SK-N-SH treated with all-trans-retinoic acid at 6 μM for 48 hours (cell line): ENCODE data around the gene RPRD1A.

Source experiments
- ATAC-seq: fragments of 200-7000 bp; cut with Tn5 transposase; 3 replicates; pipeline ENCODE4 v1.9.1; 2020; ENCODE audit warnings: mild to moderate bottlenecking, moderate library complexity
- ARNTL ChIP-seq: fragments of 450-650 bp; formaldehyde crosslinking; IDR thresholded peaks from 2 replicates; pipeline ENCODE4 v1.5.0; 2020; ENCODE audit warnings: low read depth, mild to moderate bottlenecking, moderate library complexity, borderline replicate concordance
- BACH2 ChIP-seq: fragments of 250-450 bp; sonication (Bioruptor Pico); IDR thresholded peaks from 2 replicates; pipeline ENCODE4 v1.9.0; 2021; ENCODE audit warnings: mild to moderate bottlenecking, borderline replicate concordance
- CSDC2 ChIP-seq: fragments of 250-450 bp; sonication (Bioruptor Pico); IDR thresholded peaks from 2 replicates; pipeline ENCODE4 v1.5.0; 2020; ENCODE audit warnings: mild to moderate bottlenecking, moderate library complexity
- CSRNP3 ChIP-seq: fragments of 250-450 bp; sonication (Bioruptor Pico); IDR thresholded peaks from 2 replicates; pipeline ENCODE4 v1.5.1; 2021; ENCODE audit warnings: mild to moderate bottlenecking, moderate library complexity
- GLIS3 ChIP-seq: fragments of 250-450 bp; sonication (Bioruptor Pico); IDR thresholded peaks from 2 replicates; pipeline ENCODE4 v1.5.0; 2020; ENCODE audit warnings: mild to moderate bottlenecking, moderate library complexity
- ISL1 ChIP-seq: fragments of 250-450 bp; sonication (Bioruptor Pico); IDR thresholded peaks from 2 replicates; pipeline ENCODE4 v2.1.2; 2022; ENCODE audit warnings: mild to moderate bottlenecking, moderate library complexity
- OSR1 ChIP-seq: fragments of 250-450 bp; sonication (Bioruptor Pico); IDR thresholded peaks from 2 replicates; pipeline ENCODE4 v1.8.0; 2022; ENCODE audit warnings: moderate library complexity, mild to moderate bottlenecking, inconsistent platforms
- PATZ1 ChIP-seq: fragments of 250-450 bp; sonication (Bioruptor Pico); IDR thresholded peaks from 2 replicates; pipeline ENCODE4 v1.8.0; 2020; ENCODE audit warnings: mild to moderate bottlenecking, moderate library complexity, borderline replicate concordance
- POU6F1 ChIP-seq: fragments of 250-450 bp; sonication (Bioruptor Pico); IDR thresholded peaks from 2 replicates; pipeline ENCODE4 v1.8.0; 2021; ENCODE audit warnings: low read depth, mild to moderate bottlenecking, moderate library complexity, borderline replicate concordance
- RARB ChIP-seq: fragments of 250-450 bp; sonication (Bioruptor Pico); IDR thresholded peaks from 2 replicates; pipeline ENCODE4 v1.8.0; 2021; ENCODE audit warnings: mild to moderate bottlenecking, moderate library complexity
- SNAI2 ChIP-seq: fragments of 250-450 bp; sonication (Bioruptor Pico); IDR thresholded peaks from 2 replicates; pipeline ENCODE4 v1.5.0; 2020; ENCODE audit warnings: mild to moderate bottlenecking, moderate library complexity
- TCF4 ChIP-seq: fragments of 250-450 bp; sonication (Bioruptor Pico); IDR thresholded peaks from 2 replicates; pipeline ENCODE4 v1.8.0; 2021; ENCODE audit warnings: mild to moderate bottlenecking, moderate library complexity, borderline replicate concordance
- TOX ChIP-seq: fragments of 250-450 bp; sonication (Bioruptor Pico); IDR thresholded peaks from 2 replicates; pipeline ENCODE4 v1.8.0; 2021; ENCODE audit warnings: mild to moderate bottlenecking, moderate library complexity, borderline replicate concordance
- ZC3H10 ChIP-seq: fragments of 250-450 bp; sonication (Bioruptor Pico); IDR thresholded peaks from 2 replicates; pipeline ENCODE4 v1.5.1; 2021; ENCODE audit warnings: mild to moderate bottlenecking, moderate library complexity
- ZFP30 ChIP-seq: fragments of 450-650 bp; formaldehyde crosslinking; IDR thresholded peaks from 2 replicates; pipeline ENCODE4 v1.5.0; 2022; ENCODE audit warnings: mild to moderate bottlenecking, moderate library complexity
- ZNF565 ChIP-seq: fragments of 450-650 bp; formaldehyde crosslinking; conservative IDR thresholded peaks from 2 replicates; pipeline ENCODE4 v1.5.0; 2020; ENCODE audit warnings: low read depth, mild to moderate bottlenecking, moderate library complexity
- ZNF70 ChIP-seq: fragments of 450-650 bp; formaldehyde crosslinking; IDR thresholded peaks from 2 replicates; pipeline ENCODE4 v1.5.0; 2020; ENCODE audit warnings: mild to moderate bottlenecking, moderate library complexity
- ZNF8 ChIP-seq: fragments of 450-650 bp; formaldehyde crosslinking; IDR thresholded peaks from 2 replicates; pipeline ENCODE4 v1.5.0; 2020; ENCODE audit warnings: mild to moderate bottlenecking, moderate library complexity
- TF ChIP-seq, protein P1 (sequence below): fragments of 250-450 bp; sonication (Bioruptor Pico); IDR thresholded peaks from 2 replicates; pipeline ENCODE4 v1.5.1; 2020; ENCODE audit warnings: low read depth, mild to moderate bottlenecking, moderate library complexity

Gene RPRD1A

GRCh38 chr18:35956226-35956625, 111.1 kb downstream of the RPRD1A start (continued):
- TF ChIP-seq POU6F1 (no peak), TOX (CRISPR knock-in tag) (no peak), ZC3H10 (no peak), ZNF8 (no peak), SNAI2 (CRISPR knock-in tag) (no peak), ZNF70 (CRISPR knock-in tag) (no peak)

GRCh38 chr18:35953688-35954087, 113.7 kb downstream of the RPRD1A start:
- TF ChIP-seq BACH2 (CRISPR knock-in tag) (no peak), ZFP30 (CRISPR knock-in tag) (no peak), ZNF565 (CRISPR knock-in tag) (no peak), TOX (CRISPR knock-in tag) (no peak), ZNF8 (no peak), GLIS3 (CRISPR knock-in tag) (no peak), ARNTL (CRISPR knock-in tag) (no peak), CSDC2 (no peak), PATZ1 (CRISPR knock-in tag) (no peak), TCF4 (CRISPR knock-in tag) (no peak), ZC3H10 (no peak)
- ATAC-seq, result no peak

GRCh38 chr18:35950628-35950982, 116.8 kb downstream of the RPRD1A start:
- ATAC-seq, result no peak
- TF ChIP-seq OSR1 (CRISPR knock-in tag), result no peak
- no peak for TF ChIP-seq POU6F1
- TF ChIP-seq CSRNP3 (CRISPR knock-in tag), result no peak
- no peak for TF ChIP-seq SNAI2 (CRISPR knock-in tag)
- no peak for TF ChIP-seq ISL1
- TF ChIP-seq ZC3H10, result no peak
- TF ChIP-seq GLIS3 (CRISPR knock-in tag), result no peak
- no peak for TF ChIP-seq ARNTL (CRISPR knock-in tag)
- no peak for TF ChIP-seq ZFP30 (CRISPR knock-in tag)
- no peak for TF ChIP-seq TCF4 (CRISPR knock-in tag)
- no peak for TF ChIP-seq PATZ1 (CRISPR knock-in tag)
- no peak for TF ChIP-seq ZNF565 (CRISPR knock-in tag)
- no peak for TF ChIP-seq RARB
- TF ChIP-seq CSDC2, result no peak
- TF ChIP-seq, protein P1, sequence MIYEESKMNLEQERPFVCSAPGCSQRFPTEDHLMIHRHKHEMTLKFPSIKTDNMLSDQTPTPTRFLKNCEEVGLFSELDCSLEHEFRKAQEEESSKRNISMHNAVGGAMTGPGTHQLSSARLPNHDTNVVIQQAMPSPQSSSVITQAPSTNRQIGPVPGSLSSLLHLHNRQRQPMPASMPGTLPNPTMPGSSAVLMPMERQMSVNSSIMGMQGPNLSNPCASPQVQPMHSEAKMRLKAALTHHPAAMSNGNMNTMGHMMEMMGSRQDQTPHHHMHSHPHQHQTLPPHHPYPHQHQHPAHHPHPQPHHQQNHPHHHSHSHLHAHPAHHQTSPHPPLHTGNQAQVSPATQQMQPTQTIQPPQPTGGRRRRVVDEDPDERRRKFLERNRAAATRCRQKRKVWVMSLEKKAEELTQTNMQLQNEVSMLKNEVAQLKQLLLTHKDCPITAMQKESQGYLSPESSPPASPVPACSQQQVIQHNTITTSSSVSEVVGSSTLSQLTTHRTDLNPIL, result no peak
- TF ChIP-seq ZNF8, result no peak
- TF ChIP-seq BACH2 (CRISPR knock-in tag), result no peak
